HepG2 (cell line): ENCODE data around the gene NDUFA8. TPM values are rescaled to one million over a fixed set of nuclear protein-coding genes. Genes with fewer than 3 reads are reported as not detected.
A peak's percentile ranks its signal among the peaks of the same experiment; 100 is the strongest.

Experiments
- ATAD3A ChIP-seq: sonication (generic); formaldehyde crosslinking; IDR thresholded peaks from 2 replicates; pipeline ENCODE4 v1.4.0; 2020; ENCODE audit warnings: missing genetic modification reagents
- CEBPB ChIP-seq: IDR thresholded peaks from 2 replicates; pipeline ENCODE4 v1.6.1; 2011; ENCODE audit warnings: low read depth, low read length, improper control_type of control experiment, borderline replicate concordance
- ESRRA ChIP-seq: sonication (generic); formaldehyde crosslinking; IDR thresholded peaks from 2 replicates; pipeline ENCODE4 v1.5.1; 2020; ENCODE audit warnings: mild to moderate bottlenecking, low read depth, missing genetic modification reagents
- IRF2 ChIP-seq: IDR thresholded peaks from 2 replicates; pipeline ENCODE4 v1.6.1; 2018; ENCODE audit warnings: missing genetic modification reagents, missing compliant biosample characterization
- KDM6A ChIP-seq: IDR thresholded peaks from 2 replicates; pipeline ENCODE4 v1.6.1; 2016; ENCODE audit warnings: low read depth
- MAFK ChIP-seq, 2 experiments: IDR thresholded peaks in 1 of 2; conservative IDR thresholded peaks in 1 of 2; 2 replicates each; pipeline ENCODE4 v1.6.1; 2011; ENCODE audit warnings: improper control_type of control experiment in 2 of 2, low read length in 2 of 2
- NBN ChIP-seq: fragments of 450-650 bp; conservative IDR thresholded peaks from 2 replicates; pipeline ENCODE4 v1.6.1; 2017
- NR2C2 ChIP-seq: sonication (generic); formaldehyde crosslinking; IDR thresholded peaks from 2 replicates; pipeline ENCODE4 v1.4.0; 2020; ENCODE audit warnings: missing genetic modification reagents, mild to moderate bottlenecking, moderate library complexity, borderline replicate concordance
- NRL ChIP-seq: sonication (generic); formaldehyde crosslinking; IDR thresholded peaks from 2 replicates; pipeline ENCODE4 v1.5.0; 2020; ENCODE audit warnings: missing genetic modification reagents, mild to moderate bottlenecking, moderate library complexity, borderline replicate concordance
- RXRA ChIP-seq: sonication (generic); formaldehyde crosslinking; IDR thresholded peaks from 2 replicates; pipeline ENCODE4 v1.5.1; 2020; ENCODE audit warnings: missing genetic modification reagents
- SAP130 ChIP-seq: IDR thresholded peaks from 2 replicates; pipeline ENCODE4 v1.6.1; 2016; ENCODE audit warnings: low read depth
- SATB2 ChIP-seq: sonication (generic); formaldehyde crosslinking; IDR thresholded peaks from 2 replicates; pipeline ENCODE4 v1.5.0; 2020; ENCODE audit warnings: missing genetic modification reagents
- TBP ChIP-seq: sonication (generic); formaldehyde crosslinking; IDR thresholded peaks from 2 replicates; pipeline ENCODE4 v1.5.0; 2020; ENCODE audit warnings: missing genetic modification reagents
- ZFP36L1 ChIP-seq: sonication (generic); formaldehyde crosslinking; IDR thresholded peaks from 2 replicates; pipeline ENCODE4 v1.8.0; 2022; ENCODE audit warnings: mild to moderate bottlenecking, missing genetic modification reagents, moderate library complexity
- ZMYM3 ChIP-seq: sonication (generic); formaldehyde crosslinking; IDR thresholded peaks from 2 replicates; pipeline ENCODE4 v1.5.1; 2020; ENCODE audit warnings: mild to moderate bottlenecking, missing genetic modification reagents
- ZNF274 ChIP-seq: sonication (generic); formaldehyde crosslinking; IDR thresholded peaks from 2 replicates; pipeline ENCODE4 v1.5.1; 2020; ENCODE audit warnings: mild to moderate bottlenecking, missing genetic modification reagents
- ZSCAN22 ChIP-seq: sonication (generic); formaldehyde crosslinking; IDR thresholded peaks from 2 replicates; pipeline ENCODE4 v1.4.0; 2020; ENCODE audit warnings: mild to moderate bottlenecking, missing genetic modification reagents
- ZZZ3 ChIP-seq: sonication (generic); formaldehyde crosslinking; IDR thresholded peaks from 2 replicates; pipeline ENCODE4 v1.4.0; 2020; ENCODE audit warnings: missing genetic modification reagents, mild to moderate bottlenecking, borderline replicate concordance
- polyA plus RNA-seq, 8 experiments: library from polyadenylated mRNA; depleted of rRNA in 3 of 8; stranded (reverse) in 7 of 8; unstranded in 1 of 8; fragments of >200 nt; fragmentation: Illumina TruSeq in 4 of 8; extraction: Trizol in 4 of 8; gene quantifications; 2 replicates each; pipeline versions ENCODE4 v1.2.1 to v1.2.3, GENCODE V29; 2011 to 2016; ENCODE audit warnings: low read depth in 4 of 8, missing spikeins in 1 of 8, mixed read lengths in 1 of 8; ENCODE audit not compliant: insufficient read depth in 1 of 8
- total RNA-seq, 5 experiments: library from RNA; depleted of rRNA; stranded (reverse); fragments of >200 nt; fragmentation: Illumina TruSeq; extraction: Trizol; gene quantifications; 2 replicates each; pipeline ENCODE4 v1.2.3, GENCODE V29; 2016; ENCODE audit warnings: low read depth in 1 of 5
- TF ChIP-seq, protein P1 (sequence below): sonication (generic); formaldehyde crosslinking; IDR thresholded peaks from 2 replicates; pipeline ENCODE4 v1.4.0; 2020; ENCODE audit warnings: mild to moderate bottlenecking, missing genetic modification reagents
- TF ChIP-seq, protein P2 (sequence below): IDR thresholded peaks from 2 replicates; pipeline ENCODE4 v1.6.1; 2016; ENCODE audit warnings: mild to moderate bottlenecking, missing biosample characterization, missing genetic modification reagents
- TF ChIP-seq, protein P3 (sequence below), 2 experiments: sonication (generic) in 1 of 2; formaldehyde crosslinking in 1 of 2; IDR thresholded peaks; 2 replicates each; pipeline versions ENCODE4 v1.4.0 to v1.6.1; 2018 to 2020; ENCODE audit warnings: missing genetic modification reagents in 2 of 2, borderline replicate concordance in 1 of 2, low read depth in 1 of 2, mild to moderate bottlenecking in 1 of 2, missing biosample characterization in 1 of 2
- TF ChIP-seq, protein P4 (sequence below): sonication (generic); formaldehyde crosslinking; IDR thresholded peaks from 2 replicates; pipeline ENCODE4 v1.4.0; 2020; ENCODE audit warnings: missing genetic modification reagents
- TF ChIP-seq, protein P5 (sequence below): IDR thresholded peaks from 2 replicates; pipeline ENCODE4 v1.6.1; 2016
- TF ChIP-seq, protein P6 (sequence below): sonication (generic); formaldehyde crosslinking; IDR thresholded peaks from 2 replicates; pipeline ENCODE4 v1.8.1; 2023; ENCODE audit warnings: mild to moderate bottlenecking, inconsistent platforms, moderate library complexity, missing genetic modification reagents, borderline replicate concordance

NDUFA8 gene
- total and polyA plus RNA-seq, 2 of the 13 experiments (the other 11 are each of a cell fraction or from before 2014, with no cell fraction given), result 68.6 to 71.7 TPM

DNA sequence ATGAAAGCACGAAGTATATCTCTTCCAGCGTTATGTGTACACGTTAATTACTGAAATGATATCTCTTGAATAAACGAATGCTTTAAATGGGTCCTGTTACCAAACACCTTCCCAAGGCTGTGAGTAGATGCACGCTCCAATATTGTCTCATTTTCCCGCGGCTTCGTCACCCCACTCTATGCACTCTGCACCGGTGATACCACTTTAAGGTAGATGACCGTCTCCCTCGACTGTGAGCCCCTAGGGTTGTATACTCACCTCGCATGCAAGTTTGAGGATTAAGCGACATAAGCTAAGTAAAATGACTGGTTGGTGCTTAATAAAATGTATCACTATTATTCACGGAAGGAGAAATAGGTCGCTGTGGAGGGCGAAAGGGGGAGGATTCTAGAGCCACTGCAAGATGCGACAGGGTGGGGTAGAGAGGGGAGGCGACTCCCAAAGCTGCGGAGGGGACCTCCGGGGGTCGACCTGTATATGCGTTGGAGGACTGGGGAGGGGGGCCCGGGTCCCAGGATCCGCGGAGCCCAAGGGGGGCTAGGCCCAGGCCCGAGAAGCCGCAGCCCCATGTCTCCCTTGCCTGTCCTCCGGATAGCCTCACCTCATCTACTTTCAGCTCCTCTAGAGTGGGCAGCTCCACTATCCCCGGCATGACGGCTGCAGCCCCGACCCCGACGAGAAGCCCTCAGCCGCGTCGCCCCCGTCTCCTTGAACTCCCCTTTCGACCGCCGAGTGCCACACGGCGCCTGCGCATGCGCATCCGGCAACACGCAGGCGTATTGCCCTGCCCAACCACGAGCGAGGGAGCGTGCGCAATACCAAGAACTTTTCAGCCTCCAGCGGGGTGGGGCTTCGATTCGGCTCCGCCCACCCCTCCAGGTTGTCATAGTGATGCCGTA is at the start of gene NDUFA8, which contains the start of gene MORN5 (continued):
- peak; percentile 68; the same call in 1 of the 2 replicates for TF ChIP-seq NRL (CRISPR knock-in tag)
- no peak for TF ChIP-seq MAFK (conservative IDR thresholded peaks at IDR 0.05 in 1 of 2, IDR thresholded peaks at IDR 0.05 in 1 of 2; ENCODE audit: low read length in 2 of 2)
- TF ChIP-seq KDM6A (CRISPR knock-in tag), result no peak
- peak; percentile 51 for TF ChIP-seq SAP130 (CRISPR knock-in tag)
- TF ChIP-seq, protein P1, sequence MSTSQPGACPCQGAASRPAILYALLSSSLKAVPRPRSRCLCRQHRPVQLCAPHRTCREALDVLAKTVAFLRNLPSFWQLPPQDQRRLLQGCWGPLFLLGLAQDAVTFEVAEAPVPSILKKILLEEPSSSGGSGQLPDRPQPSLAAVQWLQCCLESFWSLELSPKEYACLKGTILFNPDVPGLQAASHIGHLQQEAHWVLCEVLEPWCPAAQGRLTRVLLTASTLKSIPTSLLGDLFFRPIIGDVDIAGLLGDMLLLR (CRISPR knock-in tag), result no peak
- peak; percentile 62 for TF ChIP-seq RXRA (CRISPR knock-in tag)
- TF ChIP-seq NBN, result no peak
- TF ChIP-seq, protein P2, sequence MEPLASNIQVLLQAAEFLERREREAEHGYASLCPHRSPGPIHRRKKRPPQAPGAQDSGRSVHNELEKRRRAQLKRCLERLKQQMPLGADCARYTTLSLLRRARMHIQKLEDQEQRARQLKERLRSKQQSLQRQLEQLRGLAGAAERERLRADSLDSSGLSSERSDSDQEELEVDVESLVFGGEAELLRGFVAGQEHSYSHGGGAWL (CRISPR knock-in tag), result peak; percentile 54; the same call in 1 of the 2 replicates
- TF ChIP-seq IRF2, result peak; percentile 35; the same call in 1 of the 2 replicates
- TF ChIP-seq CEBPB, result peak; percentile 63; the same call in 1 of the 2 replicates
- TF ChIP-seq ESRRA (CRISPR knock-in tag), result peak; percentile 77
- TF ChIP-seq TBP, result no peak
- no peak for TF ChIP-seq ZFP36L1
- TF ChIP-seq, protein P3, sequence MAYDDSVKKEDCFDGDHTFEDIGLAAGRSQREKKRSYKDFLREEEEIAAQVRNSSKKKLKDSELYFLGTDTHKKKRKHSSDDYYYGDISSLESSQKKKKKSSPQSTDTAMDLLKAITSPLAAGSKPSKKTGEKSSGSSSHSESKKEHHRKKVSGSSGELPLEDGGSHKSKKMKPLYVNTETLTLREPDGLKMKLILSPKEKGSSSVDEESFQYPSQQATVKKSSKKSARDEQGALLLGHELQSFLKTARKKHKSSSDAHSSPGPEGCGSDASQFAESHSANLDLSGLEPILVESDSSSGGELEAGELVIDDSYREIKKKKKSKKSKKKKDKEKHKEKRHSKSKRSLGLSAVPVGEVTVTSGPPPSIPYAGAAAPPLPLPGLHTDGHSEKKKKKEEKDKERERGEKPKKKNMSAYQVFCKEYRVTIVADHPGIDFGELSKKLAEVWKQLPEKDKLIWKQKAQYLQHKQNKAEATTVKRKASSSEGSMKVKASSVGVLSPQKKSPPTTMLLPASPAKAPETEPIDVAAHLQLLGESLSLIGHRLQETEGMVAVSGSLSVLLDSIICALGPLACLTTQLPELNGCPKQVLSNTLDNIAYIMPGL (CRISPR knock-in tag; IDR thresholded peaks at IDR 0.05; ENCODE audit: borderline replicate concordance in 1 of 2, low read depth in 1 of 2), result peak; percentile 64 to 78
- TF ChIP-seq ZMYM3 (CRISPR knock-in tag), result no peak
- TF ChIP-seq NR2C2 (CRISPR knock-in tag), result peak; percentile 35
- TF ChIP-seq SATB2, result no peak
- 0 out of 2 replicates have a peak, but pooled peaks have one; percentile 40 for TF ChIP-seq ZZZ3 (CRISPR knock-in tag)
- no peak for TF ChIP-seq ATAD3A
- TF ChIP-seq, protein P4, sequence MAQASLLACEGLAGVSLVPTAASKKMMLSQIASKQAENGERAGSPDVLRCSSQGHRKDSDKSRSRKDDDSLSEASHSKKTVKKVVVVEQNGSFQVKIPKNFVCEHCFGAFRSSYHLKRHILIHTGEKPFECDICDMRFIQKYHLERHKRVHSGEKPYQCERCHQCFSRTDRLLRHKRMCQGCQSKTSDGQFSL (CRISPR knock-in tag), result no peak
- TF ChIP-seq, protein P5, sequence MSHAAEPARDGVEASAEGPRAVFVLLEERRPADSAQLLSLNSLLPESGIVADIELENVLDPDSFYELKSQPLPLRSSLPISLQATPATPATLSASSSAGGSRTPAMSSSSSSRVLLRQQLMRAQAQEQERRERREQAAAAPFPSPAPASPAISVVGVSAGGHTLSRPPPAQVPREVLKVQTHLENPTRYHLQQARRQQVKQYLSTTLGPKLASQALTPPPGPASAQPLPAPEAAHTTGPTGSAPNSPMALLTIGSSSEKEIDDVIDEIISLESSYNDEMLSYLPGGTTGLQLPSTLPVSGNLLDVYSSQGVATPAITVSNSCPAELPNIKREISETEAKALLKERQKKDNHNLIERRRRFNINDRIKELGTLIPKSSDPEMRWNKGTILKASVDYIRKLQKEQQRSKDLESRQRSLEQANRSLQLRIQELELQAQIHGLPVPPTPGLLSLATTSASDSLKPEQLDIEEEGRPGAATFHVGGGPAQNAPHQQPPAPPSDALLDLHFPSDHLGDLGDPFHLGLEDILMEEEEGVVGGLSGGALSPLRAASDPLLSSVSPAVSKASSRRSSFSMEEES (CRISPR knock-in tag), result no peak
- TF ChIP-seq, protein P6, sequence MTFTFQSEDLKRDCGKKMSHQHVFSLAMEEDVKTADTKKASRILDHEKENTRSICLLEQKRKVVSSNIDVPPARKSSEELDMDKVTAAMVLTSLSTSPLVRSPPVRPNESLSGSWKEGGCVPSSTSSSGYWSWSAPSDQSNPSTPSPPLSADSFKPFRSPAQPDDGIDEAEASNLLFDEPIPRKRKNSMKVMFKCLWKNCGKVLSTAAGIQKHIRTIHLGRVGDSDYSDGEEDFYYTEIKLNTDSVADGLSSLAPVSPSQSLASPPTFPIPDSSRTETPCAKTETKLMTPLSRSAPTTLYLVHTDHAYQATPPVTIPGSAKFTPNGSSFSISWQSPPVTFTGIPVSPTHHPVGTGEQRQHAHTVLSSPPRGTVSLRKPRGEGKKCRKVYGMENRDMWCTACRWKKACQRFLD, result no peak
- TF ChIP-seq ZNF274 (CRISPR knock-in tag), result no peak
- no peak for TF ChIP-seq ZSCAN22
